Motor neuron (in vitro differentiated cells): ENCODE data around the gene TFRC. TPM values are rescaled to one million over a fixed set of nuclear protein-coding genes. Genes with fewer than 3 reads are reported as not detected.
"Not testable (repeated sequence)": the region's sequence is repeated elsewhere in the genome, so short reads cannot be mapped to it uniquely, and the experiment has no call there.

Source experiments
- ATAC-seq, 8 experiments: fragments of 200-7000 bp; cut with Tn5 transposase; replicated peaks in 6 of 8; 2 replicates each; pipeline ENCODE4 v1.8.0; 2021; ENCODE audit warnings: mild to moderate bottlenecking in 8 of 8, moderate library complexity in 8 of 8
- H3K27ac ChIP-seq, 2 donors: fragments of 250-450 bp; sonication (Bioruptor Pico); 2 replicates each; pipeline ENCODE4 v1.9.0; 2021; ENCODE audit warnings: antibody characterized with exemption in 2 of 2, mild to moderate bottlenecking in 2 of 2, moderate library complexity in 1 of 2
- H3K4me1 ChIP-seq, 2 donors: fragments of 250-450 bp; sonication (Bioruptor Pico); replicated peaks in 1 of 2; 2 replicates each; pipeline ENCODE4 v1.6.1; 2021; ENCODE audit warnings: antibody characterized with exemption in 2 of 2, mild to moderate bottlenecking in 2 of 2, moderate library complexity in 1 of 2
- H3K4me3 ChIP-seq, 5 donors: fragments of 250-450 bp; sonication (Bioruptor Pico); 2 replicates each; pipeline ENCODE4 v1.9.0; 2021; ENCODE audit warnings: antibody characterized with exemption in 5 of 5, mild to moderate bottlenecking in 5 of 5, moderate library complexity in 4 of 5
- WGBS, 10 experiments: fragments of 450-650 bp; shearing (Covaris generic); methylation state at CpG; one replicate each; pipeline ENCODE4 v1.0.0; 2022; 5-methylcytosine and 5-hydroxymethylcytosine counted together
- in situ Hi-C, 9 experiments: fragments of 400-800 bp; cut with MboI; loops; one replicate each; pipeline ENCODE4 v1.15.0; 2021; ENCODE audit warnings: low sequenced_read_pairs in 9 of 9, low pct_unique_long_range_greater_than_20kb in 2 of 9; ENCODE audit not compliant: unreplicated experiment in 9 of 9
- total RNA-seq, 8 experiments: library from RNA; unstranded; fragments of 300-600 nt; gene quantifications; 2 replicates each; pipeline versions ENCODE4 v1.2.3 to v1.2.4, GENCODE V29; 2022

The TFRC gene
- total RNA-seq, 8 experiments from 2014 or later = 39.1 to 148 (median 55.7) TPM

GRCh38 chr3:196079682-196080081 is 2.2 kb downstream of the TFRC start:
- in situ Hi-C loops = loop anchor here in 6 of 9 experiments (10.0 to 25.0 kb wide), 3 partner anchors 105 to 115 kb away; no protein-coding TSS in a partner anchor
- no peak overlapping the region for H3K27ac ChIP-seq
- no peak for ATAC-seq
- 54 to 95% (median 88%) methylated on average over 1 to 3 of the region's 3 CpGs; no CpG with 5 or more reads in 3 of the 10 experiments for WGBS, 10 experiments
- H3K4me1 ChIP-seq = peaks cover 9 to 13% of the 10 kb centered on the region in 2 donors
- no peak overlapping the region for H3K4me3 ChIP-seq

- in situ Hi-C loops = loop anchor here in 6 of 9 experiments (10.0 to 25.0 kb wide), 3 partner anchors 110 to 120 kb away; no protein-coding TSS in a partner anchor
- H3K27ac ChIP-seq = no peak overlapping the region
- ATAC-seq = no peak
- peaks cover 3 to 4% of the 10 kb centered on the region in 2 donors for H3K4me1 ChIP-seq
- 75 to 98% (median 91%) methylated on average over 2 to 6 of the region's 6 CpGs; no CpG with 5 or more reads in 1 of the 10 experiments for WGBS, 10 experiments
- no peak overlapping the region for H3K4me3 ChIP-seq
Observed at GRCh38 chr3:196075013-196075412, 6.9 kb downstream of the TFRC start.

GRCh38 chr3:196073255-196073753 is 8.6 kb downstream of the TFRC start:
- in situ Hi-C loops = loop anchor here in 5 of 9 experiments (10.0 kb wide), 2 partner anchors 111 to 121 kb away; no protein-coding TSS in a partner anchor
- 24 to 76% (median 48%) methylated on average over 1 to 6 of the region's 6 CpGs for WGBS, 10 experiments
- ATAC-seq = peak; percentile 77 to 100 (median 97)
- Histone ChIP-seq H3K4me3 (no peak overlapping the region), H3K4me1 (no peaks in the 10 kb centered on the region), H3K27ac (no peak overlapping the region)

- Histone ChIP-seq H3K4me3 (no peak overlapping the region), H3K27ac (no peak overlapping the region), H3K4me1 (no peaks in the 10 kb centered on the region)
- 86 to 100% (median 100%) methylated on average over 1 of the region's 1 CpG; no CpG with 5 or more reads in 5 of the 10 experiments for WGBS, 10 experiments
- ATAC-seq = no peak
- in situ Hi-C loops = loop anchor here in 5 of 9 experiments (10.0 kb wide), 2 partner anchors 112 to 122 kb away; no protein-coding TSS in a partner anchor
Observed at GRCh38 chr3:196072313-196072712, 9.6 kb downstream of the TFRC start.

- ATAC-seq, H3K27ac ChIP-seq, in situ Hi-C loops, H3K4me3 ChIP-seq, H3K4me1 ChIP-seq: not testable (repeated sequence)
- 86 to 100% (median 99%) methylated on average over 1 to 4 of the region's 4 CpGs; no CpG with 5 or more reads in 4 of the 10 experiments for WGBS, 10 experiments
Observed at GRCh38 chr3:196068812-196069211, 13.1 kb downstream of the TFRC start.

GRCh38 chr3:196067439-196067838 is 14.5 kb downstream of the TFRC start:
- no peak for ATAC-seq
- in situ Hi-C loops = no loop called here

GRCh38 chr3:196063971-196064370 is 17.9 kb downstream of the TFRC start:
- in situ Hi-C loops = no loop called here
- H3K27ac ChIP-seq = no peak overlapping the region

More at GRCh38 chr3:196067439-196067838, 14.5 kb downstream of the TFRC start:
- Histone ChIP-seq H3K27ac (no peak overlapping the region), H3K4me3 (no peak overlapping the region), H3K4me1 (no peaks in the 10 kb centered on the region)
- WGBS, 10 experiments = 60 to 100% (median 96%) methylated on average over 1 to 3 of the region's 3 CpGs; no CpG with 5 or more reads in 1 of the 10 experiments

GRCh38 chr3:196063456-196063855 is 18.4 kb downstream of the TFRC start:
- no peak overlapping the region for H3K27ac ChIP-seq
- 89 to 100% (median 98%) methylated on average over 1 to 6 of the region's 6 CpGs; no CpG with 5 or more reads in 1 of the 10 experiments for WGBS, 10 experiments
- no peaks in the 10 kb centered on the region for H3K4me1 ChIP-seq
- no peak overlapping the region for H3K4me3 ChIP-seq
- in situ Hi-C loops = no loop called here
- ATAC-seq = no peak

More at GRCh38 chr3:196063971-196064370, 17.9 kb downstream of the TFRC start:
- ATAC-seq = no peak
- WGBS, 10 experiments = 80 to 100% (median 100%) methylated on average over 1 of the region's 1 CpG; no CpG with 5 or more reads in 6 of the 10 experiments
- Histone ChIP-seq H3K4me1 (no peaks in the 10 kb centered on the region), H3K4me3 (no peak overlapping the region)

GRCh38 chr3:196063049-196063448 is 18.8 kb downstream of the TFRC start:
- no peak overlapping the region for H3K4me3 ChIP-seq
- no peak for ATAC-seq
- in situ Hi-C loops = no loop called here
- no peak overlapping the region for H3K27ac ChIP-seq
- H3K4me1 ChIP-seq = peaks cover 0 to 2% of the 10 kb centered on the region in 2 donors

- in situ Hi-C loops = no loop called here
- Histone ChIP-seq H3K27ac (no peak overlapping the region), H3K4me1 (peaks cover 0 to 2% of the 10 kb centered on the region in 2 donors), H3K4me3 (no peak overlapping the region)
- no peak for ATAC-seq
- WGBS, 10 experiments = 86 to 100% (median 100%) methylated on average over 1 of the region's 1 CpG; no CpG with 5 or more reads in 2 of the 10 experiments
Observed at GRCh38 chr3:196060834-196061233, 21.1 kb downstream of the TFRC start.

- H3K27ac ChIP-seq = no peak overlapping the region
- H3K4me1 ChIP-seq = peaks cover 0 to 2% of the 10 kb centered on the region in 2 donors
- H3K4me3 ChIP-seq = no peak overlapping the region
- 40 to 92% (median 64%) methylated on average over 1 to 3 of the region's 3 CpGs for WGBS, 10 experiments
- ATAC-seq = no peak
- in situ Hi-C loops = no loop called here
Observed at GRCh38 chr3:196057760-196058331, 24.0 kb downstream of the TFRC start.

- H3K27ac ChIP-seq = peak overlapping the region; percentile 20 to 33
- in situ Hi-C loops, ATAC-seq, H3K4me3 ChIP-seq, H3K4me1 ChIP-seq: not testable (repeated sequence)
- 80 to 100% (median 96%) methylated on average over 1 to 5 of the region's 6 CpGs; no CpG with 5 or more reads in 2 of the 10 experiments for WGBS, 10 experiments
Observed at GRCh38 chr3:196056371-196056770, 25.5 kb downstream of the TFRC start.

GRCh38 chr3:196055683-196056270 is 26.1 kb downstream of the TFRC start:
- ATAC-seq = peak in 5 of 8 experiments; percentile 92 to 97 (median 96)
- Histone ChIP-seq H3K4me3 (no peak overlapping the region), H3K27ac (peak overlapping the region; percentile 20 to 33), H3K4me1 (peaks cover 2 to 4% of the 10 kb centered on the region in 2 donors)
- in situ Hi-C loops = no loop called here
- WGBS, 10 experiments = 83 to 100% (median 100%) methylated on average over 1 to 5 of the region's 10 CpGs; no CpG with 5 or more reads in 1 of the 10 experiments
